Loucy (cell line): ENCODE results near the gene DOCK9.

ENCODE experiments used
- EZH2phosphoT487 ChIP-seq: fragments of 200-600 bp; IDR thresholded peaks from 2 replicates; pipeline ENCODE4 v1.6.1; 2018; ENCODE audit warnings: antibody characterized with exemption, mild to moderate bottlenecking, moderate library complexity, borderline replicate concordance
- TF ChIP-seq, protein P1 (sequence below): fragments of 200-600 bp; sonication (generic); conservative IDR thresholded peaks from 2 replicates; pipeline ENCODE4 v1.5.1; 2014; ENCODE audit warnings: mild to moderate bottlenecking, antibody characterized with exemption, low read length

DNA sequence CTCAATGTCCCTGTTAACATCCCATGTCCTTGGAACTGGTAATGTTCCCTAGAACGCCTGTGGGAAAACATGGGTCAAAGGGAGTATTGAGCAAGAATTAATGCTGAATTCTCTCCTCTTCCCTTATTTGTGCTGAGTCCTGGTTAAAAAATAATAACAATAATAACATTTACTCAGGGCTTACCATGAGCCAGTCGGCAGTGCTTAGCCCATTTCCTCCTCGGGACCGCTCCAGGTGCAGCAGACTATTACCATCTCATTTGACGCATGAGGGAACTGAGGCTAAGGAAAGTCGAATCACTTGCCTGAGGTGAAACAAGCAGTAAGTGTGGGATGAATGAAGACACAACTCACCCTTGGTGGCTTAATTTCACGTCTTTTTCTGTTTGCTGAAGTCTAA is 191.8 kb downstream of the DOCK9 start:
- TF ChIP-seq, protein P1, sequence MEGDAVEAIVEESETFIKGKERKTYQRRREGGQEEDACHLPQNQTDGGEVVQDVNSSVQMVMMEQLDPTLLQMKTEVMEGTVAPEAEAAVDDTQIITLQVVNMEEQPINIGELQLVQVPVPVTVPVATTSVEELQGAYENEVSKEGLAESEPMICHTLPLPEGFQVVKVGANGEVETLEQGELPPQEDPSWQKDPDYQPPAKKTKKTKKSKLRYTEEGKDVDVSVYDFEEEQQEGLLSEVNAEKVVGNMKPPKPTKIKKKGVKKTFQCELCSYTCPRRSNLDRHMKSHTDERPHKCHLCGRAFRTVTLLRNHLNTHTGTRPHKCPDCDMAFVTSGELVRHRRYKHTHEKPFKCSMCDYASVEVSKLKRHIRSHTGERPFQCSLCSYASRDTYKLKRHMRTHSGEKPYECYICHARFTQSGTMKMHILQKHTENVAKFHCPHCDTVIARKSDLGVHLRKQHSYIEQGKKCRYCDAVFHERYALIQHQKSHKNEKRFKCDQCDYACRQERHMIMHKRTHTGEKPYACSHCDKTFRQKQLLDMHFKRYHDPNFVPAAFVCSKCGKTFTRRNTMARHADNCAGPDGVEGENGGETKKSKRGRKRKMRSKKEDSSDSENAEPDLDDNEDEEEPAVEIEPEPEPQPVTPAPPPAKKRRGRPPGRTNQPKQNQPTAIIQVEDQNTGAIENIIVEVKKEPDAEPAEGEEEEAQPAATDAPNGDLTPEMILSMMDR, result no peak
- no peak for TF ChIP-seq EZH2phosphoT487
